HG03558 (cell line): ENCODE results near the gene CLASP1.
"Not testable (repeated sequence)": the region's sequence is repeated elsewhere in the genome, so short reads cannot be mapped to it uniquely, and the experiment has no call there.

ENCODE experiments used
- ATAC-seq: cut with Tn5 transposase; IDR thresholded peaks from one replicate; pipeline ENCODE4 v1.9.1; 2021; ENCODE audit warnings: moderate number of reproducible peaks; ENCODE audit not compliant: unreplicated experiment; ENCODE audit errors: extremely low read depth

CLASP1 gene

DNA sequence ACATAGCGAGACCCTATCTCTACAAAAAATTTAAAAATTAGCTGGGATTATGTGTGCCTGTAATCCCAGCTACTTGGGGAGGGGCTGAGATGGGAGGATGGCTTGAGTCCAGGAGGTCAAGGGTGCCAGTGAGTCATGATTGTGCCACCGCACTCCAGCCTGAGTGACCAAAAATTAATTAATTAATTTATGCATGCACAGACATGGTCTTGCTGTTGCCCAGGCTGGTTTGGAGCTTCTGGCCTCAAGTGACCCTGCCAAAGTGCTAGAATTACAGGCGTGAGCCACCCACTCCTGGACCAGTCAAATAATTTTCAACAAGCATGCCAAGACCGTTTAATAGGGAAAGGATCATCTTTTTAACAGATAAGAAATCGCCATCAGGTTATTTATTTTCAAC is 306.5 kb downstream of the CLASP1 start:
- ATAC-seq = no peak

DNA sequence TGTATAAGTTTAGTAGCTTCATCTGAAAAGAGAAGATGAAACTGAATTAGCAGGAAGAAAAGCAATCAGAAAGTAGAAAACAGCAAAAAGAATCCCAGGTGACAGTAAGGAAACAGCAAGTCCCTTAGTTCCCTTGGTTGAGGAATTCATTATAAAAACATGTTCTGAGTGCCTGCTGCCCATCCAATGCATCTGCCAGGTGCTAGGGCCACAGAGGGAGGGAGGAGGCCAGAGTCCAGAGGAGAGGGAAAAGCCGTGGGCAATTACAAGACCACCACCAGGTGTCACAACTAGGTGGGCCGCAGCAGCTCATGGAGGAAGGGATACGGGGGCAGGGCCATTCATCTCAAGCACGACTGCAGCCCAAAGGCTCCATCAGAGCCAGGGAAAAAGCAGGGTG is 308.3 kb downstream of the CLASP1 start:
- ATAC-seq = no peak

DNA sequence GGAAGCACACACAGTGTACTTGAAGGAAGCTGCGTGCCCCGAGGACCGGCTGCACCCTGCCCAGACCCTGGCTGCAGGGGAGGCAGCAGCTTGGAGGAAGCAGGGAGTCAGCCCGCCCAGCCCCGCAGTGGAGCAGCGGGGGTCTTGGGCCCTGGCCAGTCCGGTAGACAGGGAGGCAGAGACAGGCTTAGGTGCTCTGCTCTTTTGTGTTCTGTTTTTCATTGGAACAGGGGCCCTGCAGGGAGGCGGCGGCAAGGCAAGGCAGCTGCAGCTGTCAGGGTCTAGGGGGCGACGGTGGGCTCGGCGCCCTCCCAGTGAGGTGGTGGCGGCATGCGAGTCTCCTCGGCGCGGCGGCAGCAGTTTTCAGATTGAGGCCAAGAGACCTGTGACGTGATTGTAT is 311.0 kb downstream of the CLASP1 start:
- ATAC-seq = no peak

DNA sequence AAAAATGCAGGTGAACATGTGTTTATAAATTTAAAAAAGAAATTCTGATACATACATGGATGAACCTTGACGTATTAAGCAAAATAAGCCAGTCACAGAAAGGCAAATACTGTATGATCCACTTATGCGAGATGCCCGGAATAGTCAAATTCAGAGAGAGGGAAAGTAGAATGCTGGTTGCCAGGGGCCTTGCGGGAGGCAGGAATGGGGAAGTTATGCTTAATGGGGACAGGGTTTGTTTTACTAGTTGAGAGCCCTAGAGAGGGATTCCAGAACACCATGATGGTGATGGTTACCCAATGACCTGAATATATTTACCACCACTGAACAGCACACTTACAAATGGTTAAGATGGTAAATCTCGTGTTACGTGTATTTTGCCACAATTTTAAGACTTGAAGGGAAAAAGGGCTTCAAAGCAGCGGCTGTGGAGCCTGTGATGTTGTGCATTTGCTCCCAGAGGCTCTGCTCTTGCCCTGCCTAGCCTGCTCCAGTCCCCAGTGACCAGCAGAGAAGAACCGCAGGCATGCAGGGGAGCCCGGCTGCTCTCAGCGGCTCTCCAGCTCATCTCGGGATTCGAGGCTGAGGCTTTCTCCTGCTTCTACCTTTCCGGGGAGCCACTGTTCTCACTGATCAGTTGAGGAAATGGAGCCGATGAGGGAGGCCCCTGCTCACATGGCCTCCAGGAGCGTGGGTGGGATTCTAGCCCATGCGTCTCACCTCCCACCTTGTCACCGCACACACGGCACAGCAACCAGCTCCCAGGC is 312.6 kb downstream of the CLASP1 start:
- ATAC-seq = no peak

DNA sequence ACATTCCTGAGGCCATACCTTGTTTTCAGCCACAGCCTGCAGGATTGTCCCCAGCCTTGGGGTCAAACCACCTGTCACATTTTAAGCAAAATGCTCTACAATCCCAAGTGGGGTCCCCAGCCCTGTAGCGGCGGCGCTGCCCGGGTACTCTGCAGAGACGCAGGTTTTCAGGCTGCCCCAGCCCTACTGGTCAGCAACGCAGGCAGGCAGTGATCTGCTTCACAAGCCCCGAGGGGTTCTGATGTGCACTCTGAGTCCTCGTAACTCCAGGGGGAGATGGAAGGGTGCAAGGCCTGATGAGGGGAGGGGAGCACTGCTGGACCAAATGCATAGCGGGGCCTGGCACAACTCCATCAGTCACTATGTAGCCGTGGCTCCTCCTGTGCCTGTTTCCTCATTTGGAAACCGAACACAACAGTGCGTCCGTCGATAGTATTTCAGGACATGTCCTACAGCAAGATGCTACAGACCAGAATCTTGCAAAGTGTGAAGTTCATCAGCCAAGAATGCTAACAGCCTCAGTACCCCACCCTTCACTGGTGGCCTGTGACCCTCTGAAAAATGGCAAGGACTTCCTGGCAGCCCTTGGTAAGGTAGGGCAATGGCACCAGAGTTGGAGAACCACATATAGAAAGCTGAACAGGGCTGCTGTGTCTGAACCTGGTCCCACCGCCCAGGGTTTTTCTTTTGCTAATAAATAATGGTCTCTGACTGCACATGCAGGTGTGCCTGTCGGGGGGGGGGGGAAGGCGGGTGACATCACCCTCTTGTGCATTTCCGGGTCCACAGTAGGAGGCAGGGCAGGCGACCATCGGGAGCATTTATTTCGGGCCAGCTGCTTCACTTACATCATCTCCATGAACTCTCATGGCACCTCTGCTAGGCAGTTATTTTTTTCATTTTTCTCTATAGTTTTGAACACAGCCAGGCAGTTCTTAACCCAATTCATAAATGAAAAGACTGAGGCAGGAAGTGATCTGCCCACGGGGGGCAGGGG is 313.7 kb downstream of the CLASP1 start:
- no peak for ATAC-seq

DNA sequence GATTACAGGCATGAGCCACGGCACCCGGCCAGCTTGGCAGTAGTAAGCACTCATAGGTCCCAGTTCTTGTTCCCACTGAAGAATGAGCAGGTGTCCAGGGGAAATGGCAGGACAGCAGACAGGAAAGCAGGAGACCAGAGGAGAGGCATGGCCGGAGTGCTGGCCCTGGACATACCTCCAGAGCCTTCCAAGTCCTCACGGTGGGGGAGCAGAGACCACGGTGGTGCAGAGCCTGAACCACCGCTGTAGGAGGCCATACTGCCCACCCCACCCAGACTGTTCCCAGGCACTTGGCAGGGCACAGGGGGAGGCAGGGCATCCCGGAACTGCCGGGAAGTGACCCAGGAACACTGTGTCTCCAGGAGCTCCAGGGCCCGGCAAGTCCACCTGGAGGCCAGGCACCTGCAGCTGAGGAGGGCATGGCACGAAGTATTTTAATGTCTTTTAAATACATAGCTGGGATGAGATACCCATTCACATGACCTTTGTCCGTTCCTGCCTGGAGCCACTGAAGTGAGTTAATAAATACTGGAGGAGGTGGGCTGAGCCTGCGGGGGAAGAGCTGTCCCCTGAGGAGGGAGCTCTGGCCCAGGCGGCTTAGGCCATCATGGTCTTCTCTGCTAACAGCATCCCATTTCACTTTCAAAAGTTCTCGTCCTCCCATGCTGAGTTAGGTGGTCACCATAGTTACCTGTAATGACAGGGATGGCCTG is 314.5 kb downstream of the CLASP1 start:
- ATAC-seq = no peak

DNA sequence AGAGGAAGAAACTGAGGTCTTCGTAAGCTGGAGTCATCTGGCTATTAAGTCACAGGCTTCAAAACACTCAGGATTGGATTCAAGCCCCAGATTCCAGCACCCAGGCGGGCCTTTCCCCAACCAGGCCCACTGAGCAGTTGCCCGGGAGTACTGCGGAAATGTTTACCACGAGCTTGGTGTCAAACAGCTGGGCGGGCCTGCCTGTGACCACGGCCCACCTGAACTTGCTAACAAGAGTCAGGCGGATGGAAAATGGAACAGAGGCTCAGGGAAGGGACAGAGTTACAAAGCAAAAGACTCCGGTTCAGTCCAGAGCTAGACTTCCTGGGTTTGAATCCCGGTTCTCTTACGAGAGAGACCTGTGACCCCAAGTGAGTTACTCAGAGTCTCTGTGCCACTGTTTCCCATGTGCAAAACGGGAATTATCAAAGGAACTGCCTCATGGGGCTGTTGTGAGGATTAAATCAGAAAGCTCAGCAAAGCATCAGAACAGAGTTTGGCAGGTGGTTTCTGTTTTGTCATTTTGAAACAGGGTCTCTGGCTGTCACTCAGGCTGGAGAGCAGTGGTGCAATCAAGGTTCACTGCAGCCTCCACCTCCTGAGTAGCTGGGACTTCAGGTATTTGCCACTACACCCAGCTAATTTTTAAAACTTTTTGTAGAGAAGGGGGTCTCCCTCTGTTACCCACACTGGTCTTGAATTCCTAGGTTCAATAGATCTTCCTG is 315.3 kb downstream of the CLASP1 start:
- ATAC-seq = peak; percentile 83

DNA sequence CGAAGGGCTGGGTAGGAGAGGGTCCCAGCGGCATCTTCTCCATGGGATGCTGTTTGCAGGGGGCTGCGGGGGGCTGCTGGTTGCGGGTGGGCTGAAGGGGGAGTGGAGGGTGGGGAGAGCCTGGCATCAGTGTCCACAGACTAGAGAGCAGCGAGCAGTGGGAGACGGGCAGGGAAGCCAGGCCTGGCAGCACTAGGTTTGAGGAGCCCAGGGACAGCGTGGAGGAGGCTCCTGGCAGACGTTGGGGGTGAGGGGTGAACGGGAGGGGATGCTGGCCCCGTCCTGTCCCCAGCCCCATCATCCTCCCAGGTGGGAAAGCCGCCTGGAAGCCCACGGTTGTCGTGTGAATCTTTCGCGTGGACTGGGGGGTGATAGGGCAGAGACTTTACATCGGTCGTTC is 316.0 kb downstream of the CLASP1 start:
- no peak for ATAC-seq

DNA sequence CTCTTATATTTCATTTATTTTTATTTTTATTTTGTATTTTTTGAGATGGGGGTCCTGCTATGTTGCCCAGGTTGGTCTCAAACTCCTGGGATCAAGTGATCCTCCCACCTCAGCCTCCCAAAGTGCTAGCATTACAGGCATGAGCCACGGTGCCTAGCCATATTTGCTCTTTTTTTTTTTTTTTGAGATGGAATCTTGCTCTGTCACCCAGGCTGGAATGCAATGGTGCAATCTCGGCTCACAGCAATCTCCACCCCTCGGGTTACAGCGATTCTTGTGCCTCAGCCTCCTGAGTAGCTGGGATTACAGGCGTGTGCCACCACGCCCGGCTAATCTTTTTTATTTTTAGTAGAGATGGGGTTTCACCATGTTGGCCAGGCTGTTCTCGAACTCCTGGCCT is 317.9 kb downstream of the CLASP1 start:
- not testable (repeated sequence) for ATAC-seq

DNA sequence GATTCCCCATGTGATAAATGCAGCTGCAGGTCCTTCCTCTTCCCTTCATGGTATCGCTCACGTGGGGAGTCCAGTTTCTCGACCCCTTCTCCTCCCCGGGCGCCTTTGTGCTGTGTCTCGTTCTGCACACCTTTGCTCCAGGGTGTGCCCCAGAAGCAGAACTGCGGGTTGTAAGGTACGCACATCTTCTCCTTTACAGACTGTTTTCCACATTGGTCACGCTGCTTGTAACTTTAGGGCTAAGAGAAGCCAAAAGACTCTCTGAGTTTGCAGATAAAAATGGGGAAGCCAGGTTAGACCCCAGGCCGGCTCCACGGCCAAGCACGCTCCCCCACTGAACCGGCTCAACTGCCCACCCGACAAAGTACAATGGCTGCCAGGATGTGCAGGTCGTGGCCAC is 318.3 kb downstream of the CLASP1 start:
- no peak for ATAC-seq

DNA sequence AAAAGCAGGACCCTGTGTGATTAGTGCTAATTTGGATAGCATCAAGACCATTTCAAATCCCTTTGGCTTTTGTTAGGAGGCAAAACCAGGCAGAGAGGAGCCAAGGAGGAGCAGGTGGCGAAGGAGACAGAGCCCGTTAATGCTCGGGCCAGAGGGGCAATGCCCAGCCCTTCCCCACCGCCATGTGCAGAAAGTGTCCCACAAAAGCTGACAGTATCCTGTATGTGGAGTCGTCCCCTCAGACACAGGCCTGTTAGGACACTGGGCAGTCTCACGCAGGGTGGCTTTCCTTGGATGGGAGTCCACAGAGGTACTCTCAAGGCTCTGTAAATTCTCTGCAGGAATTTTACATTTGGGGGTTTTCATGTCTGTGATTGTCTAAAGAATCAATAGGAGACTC is 319.5 kb downstream of the CLASP1 start:
- no peak for ATAC-seq

DNA sequence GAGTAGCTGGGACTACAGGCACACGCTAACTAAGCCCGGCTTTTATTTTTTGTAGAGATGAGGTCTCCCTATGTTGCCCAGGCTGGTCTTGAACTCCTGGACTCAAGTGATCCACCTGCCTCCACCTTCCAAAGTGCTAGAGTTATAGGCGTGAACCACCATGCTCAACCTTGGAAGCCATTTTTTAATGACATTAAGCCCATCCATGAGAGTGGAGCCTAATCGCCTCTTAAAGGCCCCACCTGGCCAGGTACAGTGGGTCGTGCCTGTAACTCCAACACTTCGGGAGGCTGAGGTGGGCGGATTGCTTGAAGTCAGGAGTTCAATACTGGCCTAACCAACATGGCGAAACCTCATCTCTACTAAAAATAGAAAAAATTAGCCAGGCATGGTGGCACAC is 322.6 kb downstream of the CLASP1 start:
- ATAC-seq = no peak

DNA sequence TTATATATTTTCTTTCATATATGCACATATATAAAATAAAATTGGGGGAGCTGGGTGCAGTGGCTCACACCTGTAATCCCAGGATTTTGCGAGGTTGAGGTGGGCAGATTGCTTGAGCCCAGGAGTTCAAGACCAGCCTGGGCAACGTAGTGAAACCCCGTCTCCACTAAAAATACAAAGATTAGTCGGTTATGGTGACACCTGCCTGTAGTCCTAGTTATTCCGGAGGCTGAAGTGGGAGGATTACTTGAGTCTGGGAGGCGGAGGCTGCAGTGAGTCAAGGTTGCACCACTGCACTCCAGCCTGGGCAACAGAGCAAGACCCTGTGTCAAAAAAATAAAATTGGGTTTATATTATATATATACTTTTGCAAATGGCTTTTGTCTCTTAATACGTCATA is 324.7 kb downstream of the CLASP1 start:
- ATAC-seq = no peak

DNA sequence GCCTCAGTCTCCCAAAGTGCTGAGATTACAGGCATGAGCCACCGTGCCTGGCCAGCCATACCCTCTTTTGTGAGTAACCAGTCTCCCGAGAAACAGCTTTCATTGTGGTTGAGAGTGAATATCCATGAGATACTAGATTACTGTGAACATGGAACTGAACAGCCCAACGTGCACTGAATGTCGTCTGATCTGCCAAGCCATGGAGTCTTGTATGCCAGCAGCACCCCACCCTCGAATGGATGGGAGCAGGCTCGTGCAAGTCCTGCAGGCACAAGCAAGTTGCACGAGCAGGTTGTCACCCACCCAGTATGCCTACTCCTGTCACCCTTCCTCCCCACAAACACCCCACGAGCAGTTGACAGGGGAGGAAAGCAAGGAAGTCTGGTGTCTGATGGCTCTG is 327.8 kb downstream of the CLASP1 start:
- ATAC-seq = no peak

DNA sequence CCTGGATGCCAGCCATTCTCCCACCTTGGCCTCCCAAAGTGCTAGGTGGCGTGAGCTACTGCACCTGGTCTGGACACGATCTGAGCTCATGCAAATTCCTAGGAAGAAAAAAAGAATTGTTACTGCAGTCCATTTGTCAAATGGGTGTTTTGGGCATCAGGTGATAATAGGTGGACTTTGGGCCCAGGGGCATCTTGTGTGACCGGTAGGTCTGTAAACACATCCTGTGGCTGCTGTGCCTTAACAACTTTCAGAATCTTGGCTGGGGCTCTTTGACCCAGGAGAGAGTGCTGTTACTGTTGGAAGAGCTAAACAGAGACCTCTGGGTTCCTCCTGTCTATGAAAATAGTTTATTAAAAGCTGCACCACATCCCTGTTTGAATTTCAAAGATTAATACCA is 329.3 kb downstream of the CLASP1 start:
- no peak for ATAC-seq

DNA sequence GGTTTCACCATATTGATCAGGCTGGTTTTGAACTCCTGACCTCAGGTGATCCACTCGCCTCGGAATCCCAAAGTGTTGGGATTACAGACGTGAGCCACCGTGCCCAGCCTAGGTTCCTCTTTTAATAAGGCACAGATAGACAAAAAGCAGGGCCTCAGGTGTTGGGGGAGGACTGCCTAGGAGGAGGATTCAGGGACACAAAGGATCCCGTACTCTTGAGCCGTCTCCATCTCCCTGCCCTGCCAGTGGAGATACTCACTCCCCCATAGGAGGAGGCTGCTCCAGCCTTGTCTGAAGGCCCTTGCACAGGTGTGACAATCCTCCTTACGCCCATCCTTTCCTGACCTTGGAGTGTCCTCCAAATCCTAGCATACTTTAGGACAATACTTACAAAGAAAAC is 332.3 kb downstream of the CLASP1 start:
- no peak for ATAC-seq

DNA sequence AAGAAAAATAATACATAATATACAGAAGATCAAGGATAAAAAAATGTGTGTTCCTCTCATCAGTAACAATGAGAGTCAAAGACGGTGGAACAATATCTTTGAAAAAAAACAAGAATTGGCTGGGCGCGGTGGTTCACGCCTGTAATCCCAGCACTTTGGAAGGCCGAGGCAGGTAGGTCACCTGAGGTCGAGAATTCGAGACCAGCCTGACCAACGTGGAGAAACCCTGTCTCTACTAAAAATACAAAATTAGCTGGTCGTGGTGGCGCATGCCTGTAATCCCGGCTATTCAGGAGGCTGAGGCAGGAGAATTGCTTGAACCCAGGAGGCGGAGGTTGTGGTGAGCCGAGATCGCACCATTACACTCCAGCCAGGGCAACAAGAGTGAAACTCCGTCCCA is 335.6 kb downstream of the CLASP1 start:
- ATAC-seq = not testable (repeated sequence)

DNA sequence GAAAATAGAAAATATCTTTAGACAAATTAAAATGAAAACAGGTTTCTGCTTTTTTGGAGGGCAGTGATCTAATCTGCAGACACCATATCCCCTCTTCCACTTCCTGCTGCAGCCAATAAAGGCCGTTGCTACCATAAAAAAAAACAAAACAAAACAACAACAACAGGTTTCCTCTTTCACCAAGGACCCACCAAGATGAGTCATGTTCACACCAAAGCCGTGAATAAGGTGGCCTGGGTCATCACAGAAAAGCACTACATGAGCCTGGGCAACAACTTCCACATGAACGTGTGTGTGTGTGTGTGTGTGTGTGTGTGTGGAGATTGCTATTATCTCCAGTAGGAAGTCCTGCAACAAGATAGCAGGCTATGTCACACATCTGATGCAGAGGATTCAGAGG is 339.5 kb downstream of the CLASP1 start:
- ATAC-seq = peak; percentile 86

DNA sequence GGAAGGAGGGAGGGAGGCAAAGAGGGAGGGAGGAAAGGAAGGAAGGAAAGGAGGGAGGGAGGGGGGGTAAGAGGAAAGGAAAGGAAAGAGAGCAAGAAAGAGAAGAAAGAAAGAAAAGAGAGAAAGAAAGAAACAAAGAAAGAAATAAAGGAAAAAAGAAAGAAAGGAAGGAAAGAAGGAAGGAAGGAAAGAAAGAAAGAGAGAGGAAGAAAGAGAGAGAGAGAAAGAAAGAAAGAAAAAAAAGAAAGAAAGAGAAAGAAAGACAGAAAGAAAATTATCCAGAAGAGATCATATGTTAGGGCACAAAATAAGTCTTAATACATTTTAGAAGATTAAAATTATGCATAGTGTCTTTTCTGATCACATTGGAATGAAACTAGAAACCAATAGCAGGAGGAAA is 339.9 kb downstream of the CLASP1 start:
- no peak for ATAC-seq

DNA sequence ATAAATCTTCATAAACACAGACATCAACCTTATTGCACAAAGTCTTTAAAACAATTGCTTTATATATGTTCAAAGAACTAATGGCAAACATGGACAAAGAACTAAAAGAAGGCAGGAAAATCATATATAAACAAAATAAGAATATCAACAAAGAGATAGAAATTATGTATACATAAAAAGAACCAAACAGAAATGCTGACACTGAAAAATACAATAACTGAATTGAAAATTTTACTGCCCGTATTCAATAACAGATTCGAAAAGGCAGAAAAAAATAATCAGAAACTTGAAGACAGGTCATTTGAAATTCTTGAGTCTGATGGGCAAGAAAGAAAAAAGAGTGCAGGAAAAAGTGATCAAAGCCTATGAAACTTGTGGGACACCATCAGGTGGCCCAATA is 342.2 kb downstream of the CLASP1 start:
- ATAC-seq = no peak
